ENCODE results near the gene KIF3B. TPM values are rescaled to one million over a fixed set of nuclear protein-coding genes. Genes with fewer than 3 reads are reported as not detected.
"Not testable (repeated sequence)": the region's sequence is repeated elsewhere in the genome, so short reads cannot be mapped to it uniquely, and the experiment has no call there.

The KIF3B gene
- total RNA-seq, 1 experiment from 2014 or later: 26.3 TPM

- peak; percentile 25 for DNase-seq (ENCODE audit: low read depth)
Observed at GRCh38 chr20:32248043-32248442, 29.4 kb upstream of the KIF3B start.

DNA sequence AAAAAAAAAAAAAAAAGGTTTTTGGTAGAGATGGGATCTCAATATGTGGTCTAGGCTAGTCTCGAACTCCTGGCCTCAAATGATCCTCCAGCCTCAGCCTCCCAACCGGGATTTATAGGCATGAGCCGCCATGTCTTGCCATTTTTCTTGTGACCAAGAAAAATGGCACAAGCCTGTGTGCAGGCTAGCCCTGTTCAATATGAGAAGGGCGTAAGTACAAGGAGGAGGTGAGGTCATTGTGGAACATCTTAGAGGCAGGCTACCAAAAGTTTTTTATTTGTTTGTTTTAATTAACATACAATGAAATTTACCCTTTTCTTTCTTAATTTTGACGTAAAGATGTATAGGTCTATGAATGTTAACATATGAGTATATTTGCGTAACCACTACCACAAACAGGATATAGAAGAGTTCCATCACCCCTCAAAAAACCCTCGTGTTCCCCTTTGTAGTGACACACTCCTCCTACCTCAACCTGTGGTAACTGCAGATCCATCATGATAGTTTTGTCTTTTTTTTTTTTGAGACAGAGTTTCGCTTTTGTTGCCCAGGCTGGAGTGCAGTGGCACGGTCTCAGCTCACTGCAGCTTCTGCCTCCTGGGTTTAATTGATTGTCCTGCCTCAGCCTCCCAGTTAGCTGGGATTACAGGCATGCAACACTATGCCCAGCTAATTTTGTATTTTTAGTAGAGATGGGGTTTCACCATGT lies 28.3 kb upstream of the KIF3B start:
- no peak for DNase-seq (ENCODE audit: low read depth)

DNA sequence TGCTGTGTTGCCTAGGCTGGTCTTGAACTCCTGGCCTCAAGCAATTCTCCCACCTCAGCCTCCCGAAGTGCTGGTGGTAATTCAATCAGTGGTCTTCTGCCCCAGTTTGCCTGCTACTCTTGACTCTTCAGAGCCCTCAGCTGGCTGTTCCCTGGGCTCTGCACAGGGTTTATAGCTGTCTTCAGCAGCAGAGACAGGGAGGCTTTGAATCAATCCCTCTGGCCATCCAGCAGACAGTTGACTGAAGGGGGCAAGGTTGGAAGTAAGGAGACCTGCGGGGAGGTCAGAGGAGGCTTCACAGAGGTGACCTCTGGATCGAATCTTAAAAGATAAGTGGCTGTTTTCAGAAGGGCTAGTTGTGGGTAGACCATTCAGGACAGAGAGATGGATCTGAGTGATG lies 26.0 kb upstream of the KIF3B start:
- DNase-seq (ENCODE audit: low read depth): no peak

- DNase-seq (ENCODE audit: low read depth): no peak
Observed at GRCh38 chr20:32252189-32252588, 25.3 kb upstream of the KIF3B start.

DNA sequence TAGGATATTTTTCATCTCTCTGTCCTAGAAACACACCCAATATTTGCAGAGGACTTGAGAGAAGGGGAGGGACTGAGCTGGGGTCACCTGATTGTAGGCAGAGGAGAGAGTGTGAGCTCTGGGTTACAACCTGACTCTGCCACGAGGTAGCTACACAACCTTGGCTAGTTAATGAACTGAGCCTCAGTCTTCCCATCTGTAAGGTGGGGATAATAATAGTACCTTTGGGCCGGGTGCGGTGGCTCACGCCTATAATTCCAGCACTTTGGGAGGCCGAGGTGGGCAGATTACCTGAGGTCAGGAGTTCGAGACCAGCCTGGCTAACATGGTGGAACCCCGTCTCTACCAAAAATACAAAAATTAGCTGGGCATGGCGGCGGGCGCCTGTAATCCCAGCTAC lies 16.5 kb upstream of the KIF3B start:
- DNase-seq (ENCODE audit: low read depth): not testable (repeated sequence)

DNA sequence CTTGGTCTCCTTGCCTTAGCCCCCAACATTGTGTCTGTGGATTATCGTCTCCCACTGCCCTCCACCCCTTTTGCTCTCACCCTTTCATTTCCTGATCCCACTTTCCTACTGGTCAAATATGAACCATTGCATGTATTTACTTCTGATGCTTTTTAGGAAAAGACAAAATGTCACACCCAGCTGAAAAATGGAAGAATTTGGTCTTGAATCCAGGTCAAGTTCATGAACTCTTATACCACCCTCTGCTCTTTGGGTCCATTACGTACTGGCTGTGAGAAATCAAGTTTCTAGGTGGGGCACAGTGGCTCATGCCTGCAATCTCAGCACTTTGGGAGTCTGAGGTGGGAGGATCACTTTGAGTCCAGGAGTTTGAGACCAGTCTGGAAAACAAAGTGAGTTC lies 15.8 kb upstream of the KIF3B start:
- no peak for DNase-seq (ENCODE audit: low read depth)

GRCh38 chr20:32263398-32263954 lies 14.0 kb upstream of the KIF3B start:
- no peak for DNase-seq (ENCODE audit: low read depth)

- DNase-seq (ENCODE audit: low read depth): no peak
Observed at GRCh38 chr20:32271620-32272019, 5.8 kb upstream of the KIF3B start.

DNA sequence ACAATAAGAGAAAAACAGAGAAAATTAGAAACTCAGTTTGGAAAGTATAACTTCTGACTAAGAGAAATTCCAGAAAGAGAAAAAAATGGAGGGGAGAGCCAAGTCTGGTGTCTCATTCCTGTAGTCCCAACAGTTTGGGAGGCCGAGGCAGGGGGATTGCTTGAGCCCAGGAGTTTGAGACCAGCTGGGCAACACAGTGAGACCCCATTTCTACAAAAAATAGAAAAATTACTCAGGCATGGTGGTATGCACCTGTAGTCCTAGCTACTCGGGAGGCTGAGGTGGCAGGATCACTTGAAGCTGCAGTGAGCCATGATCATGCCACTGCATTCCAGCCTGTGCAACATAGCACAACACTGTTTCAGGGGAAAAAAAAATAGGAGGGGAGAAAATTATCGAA lies 3.1 kb upstream of the KIF3B start:
- DNase-seq (ENCODE audit: low read depth): no peak

DNA sequence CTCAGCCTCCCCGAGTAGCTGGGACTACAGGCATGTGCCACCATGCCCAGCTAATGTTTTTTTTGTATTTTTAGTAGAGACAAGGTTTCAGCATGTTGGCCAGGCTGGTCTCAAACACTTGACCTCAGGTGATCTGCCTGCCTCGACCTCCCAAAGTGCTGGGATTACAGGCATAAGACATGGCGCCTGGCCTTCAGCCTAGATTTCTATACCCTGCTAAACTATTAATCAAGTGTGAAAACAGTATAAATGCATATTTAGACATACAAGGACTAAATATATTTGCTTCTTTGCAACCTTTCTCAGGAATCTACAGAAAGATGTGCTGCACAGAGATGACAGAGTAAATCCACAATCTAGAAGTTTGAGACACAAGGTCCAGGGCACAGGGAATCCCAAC lies 2.3 kb upstream of the KIF3B start:
- not testable (repeated sequence) for DNase-seq (ENCODE audit: low read depth)

DNA sequence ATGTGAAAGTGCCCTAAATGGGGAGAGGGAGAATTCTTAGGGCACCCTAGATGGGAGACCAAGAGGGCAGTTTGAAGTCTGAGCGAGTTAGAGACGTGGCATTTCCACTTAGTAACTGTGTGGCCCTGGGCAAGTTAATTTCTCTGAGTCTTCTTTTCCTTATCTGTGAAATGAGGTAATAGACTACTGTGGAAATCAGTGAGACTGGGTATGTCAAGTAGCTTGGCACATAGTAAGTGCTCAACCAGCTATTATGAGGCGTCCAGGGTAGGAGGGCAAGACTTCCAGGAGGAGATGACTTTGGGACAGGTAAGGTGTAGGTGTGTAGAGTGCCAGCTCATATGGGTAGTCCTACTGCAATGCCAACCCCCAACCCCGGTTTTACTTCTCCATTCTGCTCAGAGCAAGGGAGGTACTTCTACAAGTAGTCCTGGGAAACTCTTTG lies 770 bp downstream of the KIF3B start:
- peak; percentile 15 for DNase-seq (ENCODE audit: low read depth)

GRCh38 chr20:32281711-32282110 lies 4.3 kb downstream of the KIF3B start:
- DNase-seq (ENCODE audit: low read depth): no peak

GRCh38 chr20:32282461-32282860 lies 5.0 kb downstream of the KIF3B start:
- no peak for DNase-seq (ENCODE audit: low read depth)

GRCh38 chr20:32285082-32285620 lies 7.7 kb downstream of the KIF3B start:
- DNase-seq (ENCODE audit: low read depth): no peak

DNA sequence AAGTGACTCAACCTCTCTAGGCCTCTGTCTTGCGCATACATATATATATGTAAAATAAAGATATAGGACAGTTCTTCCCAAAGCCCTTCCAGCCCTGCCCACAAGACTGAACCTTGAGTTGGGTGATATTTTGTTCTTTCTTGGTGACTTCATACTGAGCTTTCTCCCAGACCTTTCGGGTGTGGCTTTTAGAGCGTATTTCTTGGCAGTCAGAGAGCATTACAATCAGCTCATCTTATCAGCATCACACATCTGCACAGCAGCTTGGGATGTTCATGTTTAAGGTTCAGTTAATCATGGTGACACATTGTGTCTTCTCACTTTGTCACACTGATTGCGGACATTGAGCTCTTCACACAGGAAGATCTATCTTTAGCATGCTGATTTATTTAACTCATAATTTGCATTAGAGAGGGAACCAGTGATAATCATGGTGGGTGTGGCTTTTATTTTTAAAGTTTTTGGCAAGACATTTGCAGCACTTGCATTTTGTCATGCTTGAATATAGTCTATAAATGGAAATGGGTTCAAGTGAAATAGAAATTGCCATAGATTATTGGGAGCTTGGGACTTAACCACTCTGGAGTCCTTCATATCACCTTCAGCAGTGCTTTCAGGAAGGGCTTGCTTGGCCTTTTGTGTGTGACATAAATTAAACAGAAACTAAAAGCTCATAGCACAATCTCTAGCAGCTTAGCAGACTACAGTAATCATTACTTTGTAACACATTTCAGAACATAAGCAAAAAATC lies 8.3 kb downstream of the KIF3B start:
- peak; percentile 77 for DNase-seq (ENCODE audit: low read depth)

GRCh38 chr20:32287231-32287638 lies 9.8 kb downstream of the KIF3B start:
- DNase-seq (ENCODE audit: low read depth): no peak

DNA sequence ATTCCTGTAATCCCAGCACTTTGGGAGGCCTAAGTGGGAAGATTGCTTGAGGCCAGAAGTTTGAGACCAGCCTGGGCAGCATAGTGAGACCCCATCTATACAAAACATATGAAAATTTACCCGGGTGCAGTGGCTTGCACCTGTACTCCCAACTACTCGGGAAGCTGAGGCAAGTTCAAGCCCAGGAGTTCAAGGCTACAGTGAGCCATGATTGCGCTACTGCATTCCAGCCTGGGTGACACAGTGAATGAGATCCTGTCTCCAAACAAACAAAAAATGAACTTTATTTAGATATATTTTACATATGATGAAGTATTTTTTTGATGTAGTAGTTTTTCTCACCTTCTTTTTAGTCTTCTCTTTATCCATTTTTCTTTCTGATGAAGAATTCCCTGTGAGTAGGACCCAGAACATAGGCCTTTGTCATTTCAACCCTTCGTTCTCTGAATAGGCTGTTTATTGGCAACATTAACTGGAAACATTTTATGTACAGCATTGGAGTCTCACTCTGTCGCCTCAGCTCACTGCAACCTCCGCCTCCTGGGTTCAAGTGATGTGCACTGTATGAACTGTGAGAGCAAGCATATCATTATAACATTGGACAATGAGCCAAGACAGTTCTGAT lies 10.9 kb downstream of the KIF3B start:
- no peak for DNase-seq (ENCODE audit: low read depth)

- DNase-seq (ENCODE audit: low read depth): not testable (repeated sequence)
Observed at GRCh38 chr20:32289299-32289660, 11.8 kb downstream of the KIF3B start.

GRCh38 chr20:32289661-32290431 lies 12.4 kb downstream of the KIF3B start:
- DNase-seq (ENCODE audit: low read depth): no peak

DNA sequence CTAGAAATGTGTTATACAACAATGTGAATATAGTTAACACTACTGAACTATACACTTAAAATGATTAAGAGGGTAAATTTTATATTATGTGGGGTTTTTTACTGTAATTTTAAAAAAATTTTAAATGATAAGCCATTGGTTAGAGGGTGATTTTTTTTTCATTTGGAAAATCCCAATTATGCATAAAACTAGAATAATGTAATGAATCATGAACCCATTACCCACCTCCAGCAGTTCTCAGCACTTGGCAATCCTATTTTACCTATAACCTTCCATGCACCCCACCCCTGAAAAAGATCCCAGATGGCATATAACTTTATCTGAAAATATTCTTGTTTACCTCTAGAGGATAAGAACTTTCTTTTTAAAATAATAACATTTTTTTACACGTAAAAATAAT lies 13.7 kb downstream of the KIF3B start:
- DNase-seq (ENCODE audit: low read depth): no peak

DNA sequence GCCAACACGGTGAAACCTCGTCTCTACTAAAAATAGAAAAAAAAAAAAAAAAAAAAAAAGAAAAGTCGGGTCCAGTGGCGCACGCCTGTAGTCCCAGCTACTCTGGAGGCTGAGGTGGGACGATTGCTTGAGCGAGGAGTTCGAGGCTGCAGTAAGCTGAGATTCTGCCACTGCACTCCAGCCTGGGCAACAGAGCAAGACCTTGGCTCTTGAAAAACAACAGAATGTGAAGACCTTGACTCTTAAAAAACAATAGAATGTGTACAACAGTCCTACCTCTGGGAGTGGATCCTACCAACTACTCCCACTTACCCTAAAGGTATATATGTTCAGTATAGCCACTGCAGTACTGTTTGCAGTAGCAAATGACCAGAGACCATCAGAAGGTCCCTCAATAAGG lies 15.1 kb downstream of the KIF3B start:
- no peak for DNase-seq (ENCODE audit: low read depth)

DNA sequence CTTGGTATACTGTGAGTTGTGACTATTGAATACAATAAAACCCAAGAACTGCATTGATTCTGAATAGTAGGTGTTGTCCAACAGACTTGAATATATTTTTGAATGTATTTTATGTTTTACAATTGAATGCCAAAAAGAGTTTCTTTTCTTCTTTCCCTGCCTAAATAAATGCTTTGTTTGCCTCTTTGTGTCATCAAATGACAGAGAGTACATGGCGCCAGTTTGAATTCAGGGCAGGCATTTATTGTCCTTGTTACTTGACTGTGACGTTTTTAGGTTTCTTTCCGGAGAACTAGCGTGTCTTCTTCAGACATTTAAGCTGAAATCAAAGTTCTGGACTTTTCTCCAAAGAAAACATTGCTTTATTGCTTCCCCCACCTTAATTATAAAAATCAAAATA lies 16.6 kb downstream of the KIF3B start:
- DNase-seq (ENCODE audit: low read depth): no peak

All from RPMI7951 (cell line).